Measurements from ENCODE around the gene SPHKAP. TPM values are rescaled to one million over a fixed set of nuclear protein-coding genes. Genes with fewer than 3 reads are reported as not detected.

Gene SPHKAP
- total and polyA plus RNA-seq, 2 donors (not counting 3 experiments of a cell fraction or from before 2014, with no cell fraction given): not detected

DNA sequence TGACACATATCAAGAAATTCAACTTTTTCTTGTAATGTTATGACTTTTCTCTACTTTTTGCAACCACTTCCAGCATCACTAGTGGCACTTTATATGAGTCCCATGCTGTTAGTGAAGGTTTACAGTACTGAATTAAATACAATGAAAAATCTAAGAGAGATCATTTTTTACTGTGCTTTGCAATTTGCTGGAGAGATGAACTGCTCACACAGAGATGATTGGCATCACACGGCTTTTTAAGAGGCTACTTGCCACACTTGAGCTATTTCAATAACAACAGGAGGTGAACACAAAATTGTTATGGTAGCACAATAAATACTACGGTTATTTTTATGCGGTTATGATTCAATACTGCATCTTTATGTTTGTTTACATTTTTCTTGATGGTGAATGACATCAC is 221.2 kb downstream of the SPHKAP start:
- no peaks in the 10 kb centered on the region for H4K20me1 ChIP-seq (replicated peaks; ENCODE audit: control insufficient read depth, extremely low read depth, insufficient read depth, low read length)
- no peaks in the 10 kb centered on the region for H3K36me3 ChIP-seq (ENCODE audit: control insufficient read depth in 2 of 2, extremely low read depth in 1 of 2, insufficient read depth in 2 of 2, low read length in 2 of 2)
- dilution Hi-C loops (cut with MboI; ENCODE audit: extremely low pct_ligation_motif_present, low sequenced_read_pairs): no loop called here
- H3K79me2 ChIP-seq (ENCODE audit: control insufficient read depth, insufficient read depth, low read length): no peaks in the 10 kb centered on the region
- H2AFZ ChIP-seq (ENCODE audit: low read depth, low read length): no peak overlapping the region
- no peak for DNase-seq (ENCODE audit: low read depth, low spot score)
- no peak overlapping the region for H3K27ac ChIP-seq (ENCODE audit: insufficient read depth, low read depth, low read length)
- FAIRE-seq: no peak
- no peak for TF ChIP-seq MAX (IDR thresholded peaks at IDR 0.05; ENCODE audit: insufficient read depth, insufficient read length)
- TF ChIP-seq, protein P1, sequence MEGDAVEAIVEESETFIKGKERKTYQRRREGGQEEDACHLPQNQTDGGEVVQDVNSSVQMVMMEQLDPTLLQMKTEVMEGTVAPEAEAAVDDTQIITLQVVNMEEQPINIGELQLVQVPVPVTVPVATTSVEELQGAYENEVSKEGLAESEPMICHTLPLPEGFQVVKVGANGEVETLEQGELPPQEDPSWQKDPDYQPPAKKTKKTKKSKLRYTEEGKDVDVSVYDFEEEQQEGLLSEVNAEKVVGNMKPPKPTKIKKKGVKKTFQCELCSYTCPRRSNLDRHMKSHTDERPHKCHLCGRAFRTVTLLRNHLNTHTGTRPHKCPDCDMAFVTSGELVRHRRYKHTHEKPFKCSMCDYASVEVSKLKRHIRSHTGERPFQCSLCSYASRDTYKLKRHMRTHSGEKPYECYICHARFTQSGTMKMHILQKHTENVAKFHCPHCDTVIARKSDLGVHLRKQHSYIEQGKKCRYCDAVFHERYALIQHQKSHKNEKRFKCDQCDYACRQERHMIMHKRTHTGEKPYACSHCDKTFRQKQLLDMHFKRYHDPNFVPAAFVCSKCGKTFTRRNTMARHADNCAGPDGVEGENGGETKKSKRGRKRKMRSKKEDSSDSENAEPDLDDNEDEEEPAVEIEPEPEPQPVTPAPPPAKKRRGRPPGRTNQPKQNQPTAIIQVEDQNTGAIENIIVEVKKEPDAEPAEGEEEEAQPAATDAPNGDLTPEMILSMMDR (IDR thresholded peaks at IDR 0.05; ENCODE audit: extremely low read depth in 1 of 2, insufficient read depth in 1 of 2, low read depth in 1 of 2, low read length in 2 of 2): no peak
- H3K9ac ChIP-seq (replicated peaks; ENCODE audit: extremely low read depth, insufficient read depth, low read length): no peak overlapping the region
- no peaks in the 10 kb centered on the region for H3K9me1 ChIP-seq (replicated peaks; ENCODE audit: control insufficient read depth, extremely low read depth, insufficient read depth, low read length)
- no peaks in the 10 kb centered on the region for H3K4me1 ChIP-seq (ENCODE audit: control insufficient read depth, extremely low read depth, insufficient read depth, low read length)
- no peak overlapping the region for H3K4me2 ChIP-seq (ENCODE audit: insufficient read depth, low read length)
- no peaks in the 10 kb centered on the region for H3K27me3 ChIP-seq (ENCODE audit: control insufficient read depth in 2 of 2, insufficient read depth in 2 of 2, low read length in 2 of 2)
- no TSS peak for BruUV-seq (replicated peaks)
- no peaks in the 10 kb centered on the region for H3K9me3 ChIP-seq (replicated peaks; ENCODE audit: control insufficient read depth, insufficient read depth, low read length)
- intact Hi-C loops (cut with micrococcal nuclease): no loop called here
- ChIA-PET CTCF (no interaction called here), POLR2A (no interaction called here)
- H3K4me3 ChIP-seq (replicated peaks in 1 of 3; ENCODE audit: insufficient read depth in 1 of 3, low read depth in 1 of 3, low read length in 3 of 3): no peak overlapping the region

- Histone ChIP-seq H3K27me3 (ENCODE audit: control insufficient read depth in 2 of 2, insufficient read depth in 2 of 2, low read length in 2 of 2) (no peaks in the 10 kb centered on the region), H2AFZ (ENCODE audit: low read depth, low read length) (no peak overlapping the region), H3K9me1 (replicated peaks; ENCODE audit: control insufficient read depth, extremely low read depth, insufficient read depth, low read length) (no peaks in the 10 kb centered on the region), H3K4me3 (replicated peaks in 1 of 3; ENCODE audit: insufficient read depth in 1 of 3, low read depth in 1 of 3, low read length in 3 of 3) (no peak overlapping the region), H3K27ac (ENCODE audit: insufficient read depth, low read depth, low read length) (no peak overlapping the region), H3K4me1 (ENCODE audit: control insufficient read depth, extremely low read depth, insufficient read depth, low read length) (no peaks in the 10 kb centered on the region), H3K9ac (replicated peaks; ENCODE audit: extremely low read depth, insufficient read depth, low read length) (no peak overlapping the region), H3K4me2 (ENCODE audit: insufficient read depth, low read length) (no peak overlapping the region), H4K20me1 (replicated peaks; ENCODE audit: control insufficient read depth, extremely low read depth, insufficient read depth, low read length) (no peaks in the 10 kb centered on the region), H3K9me3 (replicated peaks; ENCODE audit: control insufficient read depth, insufficient read depth, low read length) (no peaks in the 10 kb centered on the region), H3K36me3 (ENCODE audit: control insufficient read depth in 2 of 2, extremely low read depth in 1 of 2, insufficient read depth in 2 of 2, low read length in 2 of 2) (no peaks in the 10 kb centered on the region), H3K79me2 (ENCODE audit: control insufficient read depth, insufficient read depth, low read length) (no peaks in the 10 kb centered on the region)
- dilution Hi-C loops (cut with MboI; ENCODE audit: extremely low pct_ligation_motif_present, low sequenced_read_pairs) (no loop called here), intact Hi-C loops (cut with micrococcal nuclease) (no loop called here)
- no TSS peak for BruUV-seq (replicated peaks)
- ChIA-PET POLR2A (no interaction called here), CTCF (interaction anchor here (0.8 kb wide), 1 partner anchor 11 kb away, joined by 5 read pairs; no protein-coding TSS in a partner anchor)
- no peak for DNase-seq (ENCODE audit: low read depth, low spot score)
- no peak for FAIRE-seq
- TF ChIP-seq JUN (IDR thresholded peaks at IDR 0.05; ENCODE audit: borderline replicate concordance, insufficient read depth, insufficient read length, low read depth) (no peak), POLR2A (IDR thresholded peaks at IDR 0.05; ENCODE audit: low read depth, low read length) (no peak), EZH2 (IDR thresholded peaks at IDR 0.05; ENCODE audit: borderline replicate concordance, low read depth, low read length, severe bottlenecking) (no peak), MAX (IDR thresholded peaks at IDR 0.05; ENCODE audit: insufficient read depth, insufficient read length) (no peak), GATA2 (IDR thresholded peaks at IDR 0.05; ENCODE audit: insufficient read depth, insufficient read length, low read depth, low read length) (no peak), FOS (IDR thresholded peaks at IDR 0.05; ENCODE audit: borderline replicate concordance, insufficient read depth, low read length) (no peak), POLR2AphosphoS5 (IDR thresholded peaks at IDR 0.05; ENCODE audit: insufficient read depth, low read depth, low read length) (no peak), MYC (IDR thresholded peaks at IDR 0.05; ENCODE audit: low read depth, low read length) (no peak)
- TF ChIP-seq, protein P1 (IDR thresholded peaks at IDR 0.05; ENCODE audit: extremely low read depth in 1 of 2, insufficient read depth in 1 of 2, low read depth in 1 of 2, low read length in 2 of 2): no peak
Observed at GRCh38 chr2:227942965-227943364, 238.5 kb downstream of the SPHKAP start.

Measured in endothelial cell of umbilical vein (primary cell).